RWPE1 (cell line): ENCODE results near the gene NFATC1.

ENCODE experiments used
- CTCF ChIA-PET: fragments of 350-600 bp; sonication (Branson Sonifier 250); formaldehyde crosslinking; extraction: SDS; loops from one replicate; lab custom pipeline; 2021; lab: Yijun Ruan, JAX
- POLR2A ChIA-PET: fragments of 400-600 bp; formaldehyde crosslinking; extraction: SDS; loops from one replicate; lab custom pipeline; 2020; ENCODE audit warnings: antibody characterized with exemption; ENCODE audit not compliant: low non-redundant PET; lab: Yijun Ruan, JAX
- DNase-seq: peaks from one replicate; pipeline ENCODE4 v3.0.0; 2012; ENCODE audit warnings: low spot score
- H3K27ac ChIP-seq: fragments of 450-650 bp; 2 replicates; pipeline ENCODE4 v1.5.1; 2017
- CTCF ChIP-seq: fragments of 450-650 bp; conservative IDR thresholded peaks from 2 replicates; pipeline ENCODE4 v1.5.1; 2017; ENCODE audit warnings: low read depth, mild to moderate bottlenecking

The NFATC1 gene

DNA sequence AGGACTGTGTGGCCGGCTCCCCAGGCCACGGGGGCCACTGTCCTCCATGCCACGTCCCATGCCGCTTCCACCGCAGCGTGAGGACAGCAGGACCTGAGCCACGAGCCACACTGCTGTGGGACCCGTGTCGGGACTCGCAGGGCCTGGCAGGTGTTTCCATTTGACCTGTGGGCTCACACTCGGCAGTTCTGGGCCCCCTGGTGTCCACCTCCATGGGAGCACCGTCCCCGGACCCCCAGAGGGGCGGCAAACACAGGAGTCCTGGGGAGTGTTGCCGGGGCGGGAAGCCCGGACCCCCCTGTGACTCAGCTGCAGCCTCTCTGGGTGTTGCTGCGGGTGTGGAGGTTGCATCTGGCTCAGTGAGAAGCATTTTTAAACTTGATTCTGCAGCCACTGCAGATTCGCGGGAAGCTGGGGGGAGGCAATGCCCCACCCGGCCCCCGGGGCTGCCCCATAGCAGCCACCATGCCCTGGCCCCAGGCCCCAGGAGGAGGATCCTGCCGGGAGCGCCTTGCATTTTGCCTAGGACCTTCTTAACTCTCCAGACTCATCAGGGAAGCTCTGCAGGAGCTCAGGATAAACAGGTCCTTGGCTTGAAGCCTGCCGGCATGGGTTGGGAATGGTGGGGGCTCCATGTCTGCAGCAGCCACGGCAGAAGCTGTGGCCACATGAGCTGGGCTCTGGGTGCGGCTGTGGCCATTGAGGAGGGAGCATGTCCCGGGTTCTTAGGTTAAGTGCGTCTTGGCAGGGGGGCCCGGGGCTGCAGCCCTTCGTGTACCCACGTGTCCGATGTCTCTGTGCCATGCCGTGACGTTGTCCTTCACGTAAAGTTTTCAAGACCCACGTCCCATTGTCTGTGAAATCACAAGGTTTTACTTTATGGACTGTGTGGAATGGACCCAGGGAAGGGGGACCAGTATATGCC is 30.9 kb downstream of the NFATC1 start:
- POLR2A ChIA-PET = no interaction called here
- CTCF ChIA-PET = interaction anchor here (0.6 kb wide), 1 partner anchor 12 kb away, joined by 3 read pairs; no protein-coding TSS in a partner anchor
- TF ChIP-seq CTCF = no peak
- peak overlapping the region; percentile 1; the same call in 1 of the 2 replicates for H3K27ac ChIP-seq
- no peak for DNase-seq

DNA sequence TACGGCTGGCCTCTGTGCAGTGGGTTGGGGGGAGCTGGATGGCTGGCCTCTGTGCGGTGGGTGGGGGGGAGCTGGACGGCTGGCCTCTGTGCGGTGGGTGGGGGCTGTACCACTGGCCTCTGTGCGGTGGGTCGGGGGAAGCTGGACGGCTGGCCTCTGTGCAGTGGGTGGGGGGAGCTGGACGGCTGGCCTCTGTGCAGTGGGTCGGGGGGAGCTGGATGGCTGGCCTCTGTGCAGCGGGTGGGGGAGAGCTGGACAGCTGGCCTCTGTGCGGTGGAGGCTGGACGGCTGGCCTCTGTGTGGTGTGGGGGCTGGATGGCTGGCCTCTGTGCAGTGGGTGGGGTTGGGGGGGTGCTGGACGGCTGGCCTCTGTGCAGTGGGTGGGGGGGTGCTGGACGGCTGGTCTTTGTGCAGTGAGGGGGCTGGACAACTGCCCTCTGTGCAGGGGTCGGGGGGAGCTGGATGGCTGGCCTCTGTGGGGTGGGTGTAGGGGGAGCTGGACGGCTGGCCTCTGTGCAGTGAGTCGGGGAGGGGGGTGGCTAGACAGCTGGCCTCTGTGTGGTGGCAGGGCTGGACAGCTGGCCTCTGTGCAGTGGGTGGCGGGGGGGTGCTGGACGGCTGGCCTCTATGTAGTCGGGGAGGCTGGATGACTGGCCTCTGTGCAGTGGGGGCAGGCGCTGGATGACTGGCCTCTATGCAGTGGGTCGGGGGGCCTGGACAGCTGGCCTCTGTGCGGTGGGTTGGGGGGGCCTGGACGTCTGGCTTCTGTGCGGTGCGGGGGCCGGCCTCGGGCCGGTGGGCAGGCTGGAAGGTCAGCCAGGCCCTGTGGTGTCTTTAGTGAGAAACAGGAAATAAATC is 31.9 kb downstream of the NFATC1 start:
- DNase-seq = no peak
- H3K27ac ChIP-seq = no peak overlapping the region
- POLR2A ChIA-PET = no interaction called here
- no peak for TF ChIP-seq CTCF
- CTCF ChIA-PET = no interaction called here

GRCh38 chr18:79428287-79428686 is 32.6 kb downstream of the NFATC1 start:
- no peak for DNase-seq
- ChIA-PET POLR2A (no interaction called here), CTCF (no interaction called here)
- no peak for TF ChIP-seq CTCF
- peak overlapping the region; percentile 3; the same call in 1 of the 2 replicates for H3K27ac ChIP-seq

- POLR2A ChIA-PET = no interaction called here
- no peak for DNase-seq
- H3K27ac ChIP-seq = no peak overlapping the region
- CTCF ChIA-PET = no interaction called here
- no peak for TF ChIP-seq CTCF
These were observed 33.7 kb downstream of the NFATC1 start for GRCh38 chr18:79429381-79429780.

DNA sequence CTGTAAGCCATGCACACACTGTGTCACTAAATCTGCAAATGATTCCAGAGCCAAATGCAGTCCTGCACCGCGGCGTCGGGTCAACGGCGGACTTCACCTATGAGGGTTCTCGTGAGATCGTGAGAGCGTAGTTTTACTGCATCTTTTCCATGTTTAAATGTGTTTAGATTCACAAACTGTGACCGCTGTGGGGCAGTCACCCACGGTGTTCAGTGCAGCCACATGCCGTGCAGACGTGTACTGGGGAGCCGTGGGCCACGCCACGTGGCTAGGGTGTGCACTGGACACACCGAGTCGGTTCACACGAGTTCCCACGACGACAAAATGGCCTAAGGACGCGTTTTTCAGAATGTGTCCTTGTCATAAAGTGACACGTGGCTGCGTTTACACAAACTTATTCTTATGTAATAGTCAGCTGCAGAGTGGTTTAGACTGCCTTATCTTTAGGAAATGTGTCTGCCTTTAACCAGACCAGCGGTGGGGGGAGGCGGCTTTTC is 34.1 kb downstream of the NFATC1 start:
- ChIA-PET POLR2A (no interaction called here), CTCF (no interaction called here)
- no peak for DNase-seq
- no peak overlapping the region for H3K27ac ChIP-seq
- no peak for TF ChIP-seq CTCF
